B cell (primary cell): Measurements from ENCODE around the gene THUMPD3.

ENCODE experiments used
- CTCF ChIP-seq: fragments of 200-600 bp; IDR thresholded peaks from one replicate; pipeline ENCODE4 v1.8.0; 2022; ENCODE audit warnings: antibody characterized with exemption, mild to moderate bottlenecking
- EZH2 ChIP-seq: IDR thresholded peaks from 2 replicates; pipeline ENCODE4 v1.6.1; 2012; ENCODE audit warnings: borderline replicate concordance, low read depth, mild to moderate bottlenecking, moderate library complexity, low read length; ENCODE audit not compliant: insufficient read depth, poor library complexity, severe bottlenecking

- TF ChIP-seq EZH2 (no peak), CTCF (no peak)
Observed at GRCh38 chr3:9399337-9399703, 36.5 kb downstream of the THUMPD3 start.
